Liver (tissue), 9 donors: ENCODE measurements around the gene AP2A2. TPM values are rescaled to one million over a fixed set of nuclear protein-coding genes. Genes with fewer than 3 reads are reported as not detected.

Experiments used
- DNase-seq: peaks from one replicate; pipeline ENCODE4 v3.0.0-alpha.2; 2017; ENCODE audit warnings: low spot score
- H3K27ac ChIP-seq, 2 donors: one replicate each; pipeline ENCODE4 v1.7.0; 2013; ENCODE audit warnings: inconsistent platforms in 2 of 2, low read length in 2 of 2, control low read depth in 1 of 2, low read depth in 1 of 2, mild to moderate bottlenecking in 1 of 2
- H3K27me3 ChIP-seq, 4 donors: one replicate each; pipeline versions ENCODE4 v1.6.1 to v1.7.0; 2013; ENCODE audit warnings: low read length in 3 of 4, inconsistent platforms in 1 of 4, mild to moderate bottlenecking in 1 of 4, moderate library complexity in 1 of 4; ENCODE audit not compliant: control insufficient read depth in 4 of 4, insufficient read depth in 4 of 4
- H3K36me3 ChIP-seq, 4 donors: one replicate each; pipeline versions ENCODE4 v1.6.1 to v1.7.0; 2013; ENCODE audit warnings: low read length in 3 of 4, mild to moderate bottlenecking in 3 of 4, low read depth in 1 of 4, moderate library complexity in 1 of 4; ENCODE audit not compliant: control insufficient read depth in 4 of 4, insufficient read depth in 3 of 4
- H3K4me1 ChIP-seq, 4 donors: one replicate each; pipeline versions ENCODE4 v1.6.1 to v1.7.0; 2013; ENCODE audit warnings: low read length in 3 of 4, mild to moderate bottlenecking in 3 of 4, moderate library complexity in 1 of 4; ENCODE audit not compliant: control insufficient read depth in 4 of 4, insufficient read depth in 4 of 4
- H3K4me3 ChIP-seq, 3 donors: one replicate each; pipeline versions ENCODE4 v1.6.1 to v1.7.0; 2013; ENCODE audit warnings: low read length in 3 of 3, control low read depth in 1 of 3, low read depth in 1 of 3, mild to moderate bottlenecking in 1 of 3
- H3K9ac ChIP-seq, 2 donors: one replicate each; pipeline ENCODE4 v1.7.0; 2013; ENCODE audit warnings: low read length in 2 of 2, mild to moderate bottlenecking in 2 of 2, moderate library complexity in 2 of 2, control low read depth in 1 of 2, low read depth in 1 of 2
- H3K9me3 ChIP-seq, 4 donors: one replicate each; pipeline versions ENCODE4 v1.6.1 to v1.7.0; 2013; ENCODE audit warnings: low read length in 3 of 4; ENCODE audit not compliant: control insufficient read depth in 4 of 4
- EGR1 ChIP-seq, 2 donors: IDR thresholded peaks; 2 replicates each; pipeline ENCODE4 v1.6.1; 2016 to 2018; ENCODE audit warnings: antibody characterized with exemption in 2 of 2, low read depth in 2 of 2
- FOXA1 ChIP-seq: IDR thresholded peaks from 2 replicates; pipeline ENCODE4 v1.6.1; 2016; ENCODE audit warnings: antibody characterized with exemption
- FOXA2 ChIP-seq: IDR thresholded peaks from 2 replicates; pipeline ENCODE4 v1.6.1; 2016; ENCODE audit warnings: antibody characterized with exemption
- GABPA ChIP-seq, 2 donors: IDR thresholded peaks in 1 of 2; conservative IDR thresholded peaks in 1 of 2; 2 replicates each; pipeline ENCODE4 v1.6.1; 2016; ENCODE audit warnings: antibody characterized with exemption in 2 of 2, mild to moderate bottlenecking in 1 of 2, moderate library complexity in 1 of 2
- HNF4A ChIP-seq, 2 donors: conservative IDR thresholded peaks; 2 replicates each; pipeline ENCODE4 v1.6.1; 2016; ENCODE audit warnings: antibody characterized with exemption in 2 of 2, mild to moderate bottlenecking in 2 of 2
- HNF4G ChIP-seq: IDR thresholded peaks from 2 replicates; pipeline ENCODE4 v1.6.1; 2016; ENCODE audit warnings: antibody characterized with exemption
- JUND ChIP-seq, 2 donors: IDR thresholded peaks; 2 replicates each; pipeline ENCODE4 v1.6.1; 2016; ENCODE audit warnings: antibody characterized with exemption in 2 of 2
- NR2F2 ChIP-seq: IDR thresholded peaks from 2 replicates; pipeline ENCODE4 v1.6.1; 2016; ENCODE audit warnings: antibody characterized with exemption
- RAD21 ChIP-seq, 2 donors: IDR thresholded peaks; 2 replicates each; pipeline ENCODE4 v1.6.1; 2016; ENCODE audit warnings: antibody characterized with exemption in 2 of 2, mild to moderate bottlenecking in 2 of 2
- RXRA ChIP-seq, 2 donors: IDR thresholded peaks; 2 replicates each; pipeline ENCODE4 v1.6.1; 2017 to 2018; ENCODE audit warnings: antibody characterized with exemption in 2 of 2, mild to moderate bottlenecking in 1 of 2
- SP1 ChIP-seq: IDR thresholded peaks from 2 replicates; pipeline ENCODE4 v1.6.1; 2018; ENCODE audit warnings: antibody characterized with exemption, mild to moderate bottlenecking
- TAF1 ChIP-seq: conservative IDR thresholded peaks from 2 replicates; pipeline ENCODE4 v1.6.1; 2016; ENCODE audit warnings: antibody characterized with exemption, mild to moderate bottlenecking
- YY1 ChIP-seq: IDR thresholded peaks from 2 replicates; pipeline ENCODE4 v1.6.1; 2016; ENCODE audit warnings: antibody characterized with exemption, mild to moderate bottlenecking
- WGBS: extraction: QIAGEN DNeasy Blood & Tissue Kit; methylation state at CpG from one replicate; pipeline ENCODE4 v1.1.7; 2013; 5-methylcytosine and 5-hydroxymethylcytosine counted together
- polyA plus RNA-seq, 2 donors: library from polyadenylated mRNA; stranded (reverse) in 1 of 2; unstranded in 1 of 2; fragments of 200-250 nt in 1 of 2; fragments of >200 nt in 1 of 2; fragmentation: Nextera tagmentation in 1 of 2; extraction: Ambion mirVana in 1 of 2; gene quantifications; one replicate each; pipeline versions ENCODE4 v1.2.1 to v1.2.3, GENCODE V29; 2013 to 2015
- total RNA-seq, 2 donors: library from RNA; depleted of rRNA; stranded (reverse); fragments of >200 nt; gene quantifications; one replicate each; pipeline ENCODE4 v1.2.3, GENCODE V29; 2014
- TF ChIP-seq, protein P1 (sequence below): fragments of 150-350 bp; IDR thresholded peaks from 2 replicates; pipeline ENCODE4 v1.5.1; 2017; ENCODE audit warnings: improper control_type of control experiment, low read depth, low read length; ENCODE audit not compliant: missing input control
- TF ChIP-seq, protein P2 (sequence below): IDR thresholded peaks from 2 replicates; pipeline ENCODE4 v1.6.1; 2016; ENCODE audit warnings: antibody characterized with exemption
- TF ChIP-seq, protein P3 (sequence below): IDR thresholded peaks from 2 replicates; pipeline ENCODE4 v1.6.1; 2016; ENCODE audit warnings: antibody characterized with exemption
- TF ChIP-seq, protein P4 (sequence below): IDR thresholded peaks from 2 replicates; pipeline ENCODE4 v1.6.1; 2016; ENCODE audit warnings: antibody characterized with exemption, mild to moderate bottlenecking
- TF ChIP-seq, protein P5 (sequence below): IDR thresholded peaks from 2 replicates; pipeline ENCODE4 v1.6.1; 2016; ENCODE audit warnings: antibody characterized with exemption
- donor health status: healthy.
- donor health status: healthy.
- donor health status: healthy.
- donor health status: healthy.
- donor health status: healthy.

The AP2A2 gene
- total and polyA plus RNA-seq, 4 donors: 20.5 to 39.7 (median 23.8) TPM

DNA sequence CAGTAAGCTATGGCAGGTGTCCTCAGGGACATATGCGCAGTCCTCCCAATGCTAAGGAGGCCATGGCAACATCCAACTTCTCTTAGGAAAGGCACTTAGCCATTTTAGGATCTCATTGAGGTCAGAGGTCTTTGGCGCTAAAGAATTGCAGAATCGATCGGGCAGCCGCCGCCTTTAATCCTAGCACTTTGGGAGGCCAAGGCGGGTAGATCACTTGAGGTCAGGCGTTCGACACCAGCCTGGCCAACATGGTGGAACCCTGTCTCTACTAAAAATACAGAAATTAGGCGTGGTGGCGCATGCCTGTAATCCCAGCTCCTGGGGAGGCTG lies 13.8 kb upstream of the AP2A2 start:
- H3K36me3 ChIP-seq: peaks cover 0 to 2% (median under 1%) of the 10 kb centered on the region in 4 donors
- no peak for DNase-seq
- H3K9ac ChIP-seq: peak overlapping the region in 1 of 2 donors; percentile 23
- peak in 1 of 2 donors; percentile 75 for TF ChIP-seq RXRA (IDR thresholded peaks at IDR 0.05)
- TF ChIP-seq GABPA (IDR thresholded peaks at IDR 0.05 in 1 of 2, conservative IDR thresholded peaks at IDR 0.05 in 1 of 2): no peak
- TF ChIP-seq, protein P1, sequence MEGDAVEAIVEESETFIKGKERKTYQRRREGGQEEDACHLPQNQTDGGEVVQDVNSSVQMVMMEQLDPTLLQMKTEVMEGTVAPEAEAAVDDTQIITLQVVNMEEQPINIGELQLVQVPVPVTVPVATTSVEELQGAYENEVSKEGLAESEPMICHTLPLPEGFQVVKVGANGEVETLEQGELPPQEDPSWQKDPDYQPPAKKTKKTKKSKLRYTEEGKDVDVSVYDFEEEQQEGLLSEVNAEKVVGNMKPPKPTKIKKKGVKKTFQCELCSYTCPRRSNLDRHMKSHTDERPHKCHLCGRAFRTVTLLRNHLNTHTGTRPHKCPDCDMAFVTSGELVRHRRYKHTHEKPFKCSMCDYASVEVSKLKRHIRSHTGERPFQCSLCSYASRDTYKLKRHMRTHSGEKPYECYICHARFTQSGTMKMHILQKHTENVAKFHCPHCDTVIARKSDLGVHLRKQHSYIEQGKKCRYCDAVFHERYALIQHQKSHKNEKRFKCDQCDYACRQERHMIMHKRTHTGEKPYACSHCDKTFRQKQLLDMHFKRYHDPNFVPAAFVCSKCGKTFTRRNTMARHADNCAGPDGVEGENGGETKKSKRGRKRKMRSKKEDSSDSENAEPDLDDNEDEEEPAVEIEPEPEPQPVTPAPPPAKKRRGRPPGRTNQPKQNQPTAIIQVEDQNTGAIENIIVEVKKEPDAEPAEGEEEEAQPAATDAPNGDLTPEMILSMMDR: no peak
- peak; percentile 23 for TF ChIP-seq SP1
- TF ChIP-seq NR2F2: peak; percentile 77
- no peak for TF ChIP-seq RAD21 (IDR thresholded peaks at IDR 0.05)
- peak overlapping the region; percentile 88 to 93 for H3K27ac ChIP-seq
- H3K9me3 ChIP-seq: no peaks in the 10 kb centered on the region
- peaks cover 1 to 49% (median 36%) of the 10 kb centered on the region in 4 donors for H3K4me1 ChIP-seq
- 51% methylated on average over 11 of the region's 11 CpGs for WGBS
- H3K4me3 ChIP-seq: peak overlapping the region in 2 of 3 donors; percentile 56 to 69
- no peaks in the 10 kb centered on the region for H3K27me3 ChIP-seq

DNA sequence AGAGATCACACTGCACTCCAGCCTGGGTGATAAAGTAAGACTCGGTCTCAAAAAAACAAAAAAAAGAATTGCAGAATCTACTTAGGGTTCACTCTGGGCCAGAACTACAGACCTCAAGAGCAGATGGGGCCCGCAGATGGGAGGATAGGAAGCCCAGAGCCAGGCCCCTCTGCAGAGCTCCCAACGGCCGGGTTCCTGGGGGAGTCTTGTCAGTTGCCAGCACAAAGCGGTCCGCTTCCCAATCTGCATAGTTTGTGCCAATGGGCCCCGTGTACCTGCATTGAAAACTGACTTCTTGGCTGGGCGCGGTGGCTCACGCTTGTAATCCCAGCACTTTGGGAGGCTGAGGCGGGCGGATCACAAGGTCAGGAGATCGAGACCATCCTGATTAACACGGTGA lies 13.4 kb upstream of the AP2A2 start:
- no peaks in the 10 kb centered on the region for H3K9me3 ChIP-seq
- H3K27ac ChIP-seq: peak overlapping the region in 1 of 2 donors; percentile 93
- no peak overlapping the region for H3K9ac ChIP-seq
- H3K4me3 ChIP-seq: no peak overlapping the region
- 91% methylated on average over 14 of the region's 14 CpGs for WGBS
- DNase-seq: no peak
- H3K27me3 ChIP-seq: no peaks in the 10 kb centered on the region
- H3K36me3 ChIP-seq: peaks cover 0 to 2% (median under 1%) of the 10 kb centered on the region in 4 donors
- H3K4me1 ChIP-seq: peaks cover 1 to 49% (median 36%) of the 10 kb centered on the region in 4 donors
- TF ChIP-seq YY1 (no peak), NR2F2 (no peak), GABPA (IDR thresholded peaks at IDR 0.05 in 1 of 2, conservative IDR thresholded peaks at IDR 0.05 in 1 of 2) (no peak), FOXA1 (no peak), JUND (IDR thresholded peaks at IDR 0.05) (no peak), RXRA (IDR thresholded peaks at IDR 0.05) (no peak), TAF1 (no peak), SP1 (no peak), HNF4G (no peak), HNF4A (conservative IDR thresholded peaks at IDR 0.05) (no peak), RAD21 (IDR thresholded peaks at IDR 0.05) (no peak), EGR1 (IDR thresholded peaks at IDR 0.05; ENCODE audit: low read depth in 2 of 2) (no peak), FOXA2 (no peak)
- TF ChIP-seq, protein P2, sequence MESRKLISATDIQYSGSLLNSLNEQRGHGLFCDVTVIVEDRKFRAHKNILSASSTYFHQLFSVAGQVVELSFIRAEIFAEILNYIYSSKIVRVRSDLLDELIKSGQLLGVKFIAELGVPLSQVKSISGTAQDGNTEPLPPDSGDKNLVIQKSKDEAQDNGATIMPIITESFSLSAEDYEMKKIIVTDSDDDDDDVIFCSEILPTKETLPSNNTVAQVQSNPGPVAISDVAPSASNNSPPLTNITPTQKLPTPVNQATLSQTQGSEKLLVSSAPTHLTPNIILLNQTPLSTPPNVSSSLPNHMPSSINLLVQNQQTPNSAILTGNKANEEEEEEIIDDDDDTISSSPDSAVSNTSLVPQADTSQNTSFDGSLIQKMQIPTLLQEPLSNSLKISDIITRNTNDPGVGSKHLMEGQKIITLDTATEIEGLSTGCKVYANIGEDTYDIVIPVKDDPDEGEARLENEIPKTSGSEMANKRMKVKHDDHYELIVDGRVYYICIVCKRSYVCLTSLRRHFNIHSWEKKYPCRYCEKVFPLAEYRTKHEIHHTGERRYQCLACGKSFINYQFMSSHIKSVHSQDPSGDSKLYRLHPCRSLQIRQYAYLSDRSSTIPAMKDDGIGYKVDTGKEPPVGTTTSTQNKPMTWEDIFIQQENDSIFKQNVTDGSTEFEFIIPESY: no peak
- TF ChIP-seq, protein P3, sequence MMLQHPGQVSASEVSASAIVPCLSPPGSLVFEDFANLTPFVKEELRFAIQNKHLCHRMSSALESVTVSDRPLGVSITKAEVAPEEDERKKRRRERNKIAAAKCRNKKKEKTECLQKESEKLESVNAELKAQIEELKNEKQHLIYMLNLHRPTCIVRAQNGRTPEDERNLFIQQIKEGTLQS: no peak
- TF ChIP-seq, protein P4, sequence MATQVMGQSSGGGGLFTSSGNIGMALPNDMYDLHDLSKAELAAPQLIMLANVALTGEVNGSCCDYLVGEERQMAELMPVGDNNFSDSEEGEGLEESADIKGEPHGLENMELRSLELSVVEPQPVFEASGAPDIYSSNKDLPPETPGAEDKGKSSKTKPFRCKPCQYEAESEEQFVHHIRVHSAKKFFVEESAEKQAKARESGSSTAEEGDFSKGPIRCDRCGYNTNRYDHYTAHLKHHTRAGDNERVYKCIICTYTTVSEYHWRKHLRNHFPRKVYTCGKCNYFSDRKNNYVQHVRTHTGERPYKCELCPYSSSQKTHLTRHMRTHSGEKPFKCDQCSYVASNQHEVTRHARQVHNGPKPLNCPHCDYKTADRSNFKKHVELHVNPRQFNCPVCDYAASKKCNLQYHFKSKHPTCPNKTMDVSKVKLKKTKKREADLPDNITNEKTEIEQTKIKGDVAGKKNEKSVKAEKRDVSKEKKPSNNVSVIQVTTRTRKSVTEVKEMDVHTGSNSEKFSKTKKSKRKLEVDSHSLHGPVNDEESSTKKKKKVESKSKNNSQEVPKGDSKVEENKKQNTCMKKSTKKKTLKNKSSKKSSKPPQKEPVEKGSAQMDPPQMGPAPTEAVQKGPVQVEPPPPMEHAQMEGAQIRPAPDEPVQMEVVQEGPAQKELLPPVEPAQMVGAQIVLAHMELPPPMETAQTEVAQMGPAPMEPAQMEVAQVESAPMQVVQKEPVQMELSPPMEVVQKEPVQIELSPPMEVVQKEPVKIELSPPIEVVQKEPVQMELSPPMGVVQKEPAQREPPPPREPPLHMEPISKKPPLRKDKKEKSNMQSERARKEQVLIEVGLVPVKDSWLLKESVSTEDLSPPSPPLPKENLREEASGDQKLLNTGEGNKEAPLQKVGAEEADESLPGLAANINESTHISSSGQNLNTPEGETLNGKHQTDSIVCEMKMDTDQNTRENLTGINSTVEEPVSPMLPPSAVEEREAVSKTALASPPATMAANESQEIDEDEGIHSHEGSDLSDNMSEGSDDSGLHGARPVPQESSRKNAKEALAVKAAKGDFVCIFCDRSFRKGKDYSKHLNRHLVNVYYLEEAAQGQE: no peak
- TF ChIP-seq, protein P1: no peak
- TF ChIP-seq, protein P5, sequence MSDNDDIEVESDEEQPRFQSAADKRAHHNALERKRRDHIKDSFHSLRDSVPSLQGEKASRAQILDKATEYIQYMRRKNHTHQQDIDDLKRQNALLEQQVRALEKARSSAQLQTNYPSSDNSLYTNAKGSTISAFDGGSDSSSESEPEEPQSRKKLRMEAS: no peak
